ENCODE measurements around the gene FBXW9.

GRCh38 chr19:12715102-12715501 is 18.7 kb upstream of the FBXW9 start:
- TF ChIP-seq, protein P1, sequence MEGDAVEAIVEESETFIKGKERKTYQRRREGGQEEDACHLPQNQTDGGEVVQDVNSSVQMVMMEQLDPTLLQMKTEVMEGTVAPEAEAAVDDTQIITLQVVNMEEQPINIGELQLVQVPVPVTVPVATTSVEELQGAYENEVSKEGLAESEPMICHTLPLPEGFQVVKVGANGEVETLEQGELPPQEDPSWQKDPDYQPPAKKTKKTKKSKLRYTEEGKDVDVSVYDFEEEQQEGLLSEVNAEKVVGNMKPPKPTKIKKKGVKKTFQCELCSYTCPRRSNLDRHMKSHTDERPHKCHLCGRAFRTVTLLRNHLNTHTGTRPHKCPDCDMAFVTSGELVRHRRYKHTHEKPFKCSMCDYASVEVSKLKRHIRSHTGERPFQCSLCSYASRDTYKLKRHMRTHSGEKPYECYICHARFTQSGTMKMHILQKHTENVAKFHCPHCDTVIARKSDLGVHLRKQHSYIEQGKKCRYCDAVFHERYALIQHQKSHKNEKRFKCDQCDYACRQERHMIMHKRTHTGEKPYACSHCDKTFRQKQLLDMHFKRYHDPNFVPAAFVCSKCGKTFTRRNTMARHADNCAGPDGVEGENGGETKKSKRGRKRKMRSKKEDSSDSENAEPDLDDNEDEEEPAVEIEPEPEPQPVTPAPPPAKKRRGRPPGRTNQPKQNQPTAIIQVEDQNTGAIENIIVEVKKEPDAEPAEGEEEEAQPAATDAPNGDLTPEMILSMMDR (conservative IDR thresholded peaks at IDR 0.05; ENCODE audit: low read length) = no peak
- no peak for TF ChIP-seq EZH2phosphoT487 (IDR thresholded peaks at IDR 0.05; ENCODE audit: borderline replicate concordance, low read depth, low read length)

All from OCI-LY7 (cell line).